PFSK-1 (cell line): ENCODE measurements around the gene NTM.

Source experiments
- FOXP2 ChIP-seq: optimal IDR thresholded peaks from 2 replicates; pipeline ENCODE3; 2011; ENCODE audit warnings: borderline replicate concordance, control low read depth, inconsistent platforms; ENCODE audit not compliant: insufficient read depth; ENCODE audit errors: extremely low read length, extremely low read depth
- POLR2AphosphoS5 ChIP-seq: IDR thresholded peaks from 2 replicates; pipeline ENCODE4 v1.6.1; 2012; ENCODE audit warnings: low read depth, mild to moderate bottlenecking, control low read depth, low read length, moderate library complexity
- SIN3A ChIP-seq: IDR thresholded peaks from 2 replicates; pipeline ENCODE4 v1.6.1; 2012; ENCODE audit warnings: mild to moderate bottlenecking, low read length, moderate library complexity, borderline replicate concordance; ENCODE audit not compliant: insufficient read depth
- TAF1 ChIP-seq: IDR thresholded peaks from 2 replicates; pipeline ENCODE4 v1.6.1; 2012; ENCODE audit warnings: low read length, control low read depth, borderline replicate concordance; ENCODE audit not compliant: insufficient read depth
- TF ChIP-seq, protein P1 (sequence below), 2 experiments: IDR thresholded peaks; 2 replicates each; pipeline versions ENCODE4 v1.6.1 to v1.8.0; 2011 to 2012; ENCODE audit warnings: low read depth in 2 of 2, low read length in 2 of 2, control low read depth in 1 of 2, inconsistent platforms in 1 of 2, mild to moderate bottlenecking in 1 of 2, moderate library complexity in 1 of 2; ENCODE audit not compliant: insufficient read depth in 1 of 2

DNA sequence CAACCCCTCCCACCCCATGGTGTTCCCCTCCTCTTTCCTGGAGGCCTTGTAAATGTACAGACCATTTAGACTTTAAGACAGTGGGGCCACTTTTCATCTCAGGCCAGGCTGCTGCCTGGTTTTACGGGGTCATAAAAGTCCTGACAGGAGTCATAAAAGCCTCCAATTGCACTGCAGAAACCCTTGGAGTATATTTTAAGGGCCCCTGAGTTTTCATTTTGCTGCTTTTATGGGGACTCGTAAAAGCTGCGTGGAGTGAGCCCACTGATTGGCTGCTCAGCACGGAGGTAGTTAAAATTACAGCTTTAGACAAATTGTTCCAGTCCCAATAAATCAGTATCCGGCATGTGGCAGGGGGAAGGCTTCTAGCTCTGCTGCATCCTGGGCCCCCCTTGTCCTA is 627.6 kb downstream of the NTM start:
- TF ChIP-seq, protein P1, sequence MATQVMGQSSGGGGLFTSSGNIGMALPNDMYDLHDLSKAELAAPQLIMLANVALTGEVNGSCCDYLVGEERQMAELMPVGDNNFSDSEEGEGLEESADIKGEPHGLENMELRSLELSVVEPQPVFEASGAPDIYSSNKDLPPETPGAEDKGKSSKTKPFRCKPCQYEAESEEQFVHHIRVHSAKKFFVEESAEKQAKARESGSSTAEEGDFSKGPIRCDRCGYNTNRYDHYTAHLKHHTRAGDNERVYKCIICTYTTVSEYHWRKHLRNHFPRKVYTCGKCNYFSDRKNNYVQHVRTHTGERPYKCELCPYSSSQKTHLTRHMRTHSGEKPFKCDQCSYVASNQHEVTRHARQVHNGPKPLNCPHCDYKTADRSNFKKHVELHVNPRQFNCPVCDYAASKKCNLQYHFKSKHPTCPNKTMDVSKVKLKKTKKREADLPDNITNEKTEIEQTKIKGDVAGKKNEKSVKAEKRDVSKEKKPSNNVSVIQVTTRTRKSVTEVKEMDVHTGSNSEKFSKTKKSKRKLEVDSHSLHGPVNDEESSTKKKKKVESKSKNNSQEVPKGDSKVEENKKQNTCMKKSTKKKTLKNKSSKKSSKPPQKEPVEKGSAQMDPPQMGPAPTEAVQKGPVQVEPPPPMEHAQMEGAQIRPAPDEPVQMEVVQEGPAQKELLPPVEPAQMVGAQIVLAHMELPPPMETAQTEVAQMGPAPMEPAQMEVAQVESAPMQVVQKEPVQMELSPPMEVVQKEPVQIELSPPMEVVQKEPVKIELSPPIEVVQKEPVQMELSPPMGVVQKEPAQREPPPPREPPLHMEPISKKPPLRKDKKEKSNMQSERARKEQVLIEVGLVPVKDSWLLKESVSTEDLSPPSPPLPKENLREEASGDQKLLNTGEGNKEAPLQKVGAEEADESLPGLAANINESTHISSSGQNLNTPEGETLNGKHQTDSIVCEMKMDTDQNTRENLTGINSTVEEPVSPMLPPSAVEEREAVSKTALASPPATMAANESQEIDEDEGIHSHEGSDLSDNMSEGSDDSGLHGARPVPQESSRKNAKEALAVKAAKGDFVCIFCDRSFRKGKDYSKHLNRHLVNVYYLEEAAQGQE (IDR thresholded peaks at IDR 0.05; ENCODE audit: insufficient read depth in 1 of 2, low read depth in 2 of 2, low read length in 2 of 2) = no peak
- no peak for TF ChIP-seq POLR2AphosphoS5
- no peak for TF ChIP-seq SIN3A
- TF ChIP-seq TAF1 = no peak
- TF ChIP-seq FOXP2 = no peak
